HG03575 (cell line): ENCODE data around the gene POLR3A.
"Not testable (repeated sequence)": the region's sequence is repeated elsewhere in the genome, so short reads cannot be mapped to it uniquely, and the experiment has no call there.

ENCODE experiments used
- ATAC-seq: cut with Tn5 transposase; IDR thresholded peaks from one replicate; pipeline ENCODE4 v1.9.1; 2021; ENCODE audit not compliant: unreplicated experiment, insufficient number of reproducible peaks, low FRiP score; ENCODE audit errors: extremely low read depth

POLR3A gene

DNA sequence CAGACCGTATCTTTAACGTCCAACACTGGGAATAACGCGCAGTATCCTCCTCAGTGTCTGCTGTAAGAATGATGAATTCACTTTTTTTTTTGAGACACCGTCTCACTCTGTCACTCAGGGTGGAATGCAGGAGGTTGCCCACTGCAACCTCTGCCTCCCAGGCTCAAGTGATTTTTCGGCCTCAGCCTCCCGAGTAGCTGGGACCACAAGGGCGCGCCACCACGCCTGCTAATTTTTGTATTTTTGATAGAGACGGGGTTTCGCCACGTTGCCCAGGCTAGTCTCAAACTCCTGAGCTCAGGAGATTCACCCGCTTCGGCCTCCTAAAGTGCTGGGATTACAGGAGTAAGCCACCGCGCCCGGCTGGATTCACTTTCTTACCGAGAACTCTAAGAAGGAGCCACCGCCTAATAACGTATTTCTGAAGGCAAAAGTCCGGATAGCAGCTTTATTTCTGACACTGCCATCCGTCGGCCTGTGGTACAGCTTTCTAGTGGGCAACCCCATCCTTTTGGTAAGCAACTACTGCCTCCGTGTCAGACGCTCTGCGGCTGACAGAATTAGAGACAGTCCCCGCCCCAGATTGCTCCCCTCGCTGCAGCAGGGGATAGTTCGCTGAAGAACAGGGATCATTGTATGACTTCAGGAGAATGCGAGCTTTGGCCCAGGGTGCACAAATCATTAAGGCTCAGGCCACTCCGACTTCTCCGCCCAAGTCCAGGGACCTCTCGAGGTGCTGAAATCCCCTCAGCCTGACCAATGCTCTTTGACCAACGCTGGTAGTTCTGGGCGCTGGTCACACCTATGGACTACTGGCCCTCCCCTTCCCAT, 662 bp downstream of the POLR3A start:
- ATAC-seq: no peak

DNA sequence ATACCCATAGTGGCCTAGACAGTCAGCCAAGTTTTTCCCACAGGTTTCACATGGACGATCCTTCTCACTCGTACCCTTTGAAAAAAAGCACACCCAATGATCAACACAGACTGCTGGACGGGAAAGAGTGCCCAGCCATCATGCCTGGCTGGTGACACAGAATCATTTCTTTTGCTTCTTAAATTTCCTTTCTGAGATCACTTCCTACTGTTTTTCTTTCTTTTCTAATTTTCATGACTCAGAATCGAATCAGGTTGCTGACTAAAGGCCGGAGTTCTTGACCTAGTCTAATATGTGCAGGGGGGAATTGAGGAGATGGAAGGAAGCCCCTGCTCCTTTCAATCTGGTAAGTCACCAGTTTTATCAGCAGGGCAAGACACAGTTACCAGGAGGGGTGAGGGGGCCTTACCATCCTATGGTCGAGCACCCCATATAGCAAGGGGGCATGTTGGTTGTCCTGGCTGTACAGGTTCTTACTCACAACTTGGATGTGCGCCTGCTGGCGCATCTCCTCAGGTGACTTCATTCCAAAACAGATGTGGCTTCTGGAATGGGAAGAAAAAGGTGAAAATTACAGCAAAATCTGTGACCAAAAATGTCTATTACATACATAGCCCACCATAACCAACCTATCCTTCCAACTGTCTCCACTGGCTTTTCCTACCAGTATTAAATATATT, 3.5 kb downstream of the POLR3A start:
- ATAC-seq: no peak

DNA sequence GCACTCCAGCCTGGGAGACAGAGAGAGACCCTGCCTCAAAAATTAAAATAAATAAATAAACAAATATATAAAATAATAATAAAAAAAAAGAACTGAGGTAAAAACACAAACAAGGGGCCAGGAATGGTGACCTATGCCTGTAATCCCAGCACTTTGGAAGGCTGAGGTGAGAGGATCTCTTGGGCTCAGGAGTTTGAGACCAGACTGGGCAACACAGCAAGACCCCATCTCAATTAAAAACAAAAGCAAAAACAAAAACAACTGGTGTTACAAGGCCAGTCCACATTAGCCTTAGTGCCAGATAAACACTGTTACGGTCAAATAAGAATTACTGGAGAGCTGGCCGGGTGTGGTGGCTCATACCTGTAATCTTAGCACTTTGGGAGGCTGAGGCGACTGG, 5.6 kb downstream of the POLR3A start:
- ATAC-seq: no peak

DNA sequence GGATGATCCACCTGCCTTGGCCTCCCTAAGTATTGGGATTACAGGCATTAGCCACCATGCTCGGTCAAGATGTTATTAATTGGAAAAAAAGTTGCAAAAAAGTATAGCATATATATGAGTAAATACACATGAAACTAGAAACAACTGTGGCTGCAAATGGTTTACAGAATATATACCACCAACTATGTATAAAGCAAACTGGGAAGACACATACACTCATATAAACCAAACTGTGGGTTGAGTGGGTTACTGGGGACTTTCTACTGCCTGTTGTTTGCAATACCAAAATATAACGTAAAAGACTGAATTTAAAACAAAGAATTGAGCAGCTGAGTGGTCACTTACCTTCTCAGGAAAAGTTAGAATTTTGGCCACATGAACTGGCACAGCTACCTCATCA, 8.1 kb downstream of the POLR3A start:
- no peak for ATAC-seq

DNA sequence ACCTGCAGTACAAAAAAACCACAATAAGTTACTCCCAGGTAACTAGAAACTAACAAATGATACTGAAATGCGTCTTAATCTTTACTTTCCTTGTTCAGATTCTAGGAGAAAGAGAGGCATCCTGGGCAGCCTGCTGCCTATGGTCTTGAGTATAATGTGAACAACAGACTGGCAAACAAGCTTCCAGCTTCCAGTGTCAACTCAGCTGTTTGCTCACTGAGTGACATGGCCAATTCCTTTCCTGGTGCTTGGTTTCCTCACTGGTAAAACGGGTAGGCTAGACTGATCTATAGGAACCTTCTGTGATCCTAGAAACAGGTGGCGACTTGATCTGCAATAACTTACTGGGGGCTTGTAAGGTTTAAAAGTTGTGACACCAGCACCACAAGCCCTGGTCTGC, 10.1 kb downstream of the POLR3A start:
- ATAC-seq: no peak

DNA sequence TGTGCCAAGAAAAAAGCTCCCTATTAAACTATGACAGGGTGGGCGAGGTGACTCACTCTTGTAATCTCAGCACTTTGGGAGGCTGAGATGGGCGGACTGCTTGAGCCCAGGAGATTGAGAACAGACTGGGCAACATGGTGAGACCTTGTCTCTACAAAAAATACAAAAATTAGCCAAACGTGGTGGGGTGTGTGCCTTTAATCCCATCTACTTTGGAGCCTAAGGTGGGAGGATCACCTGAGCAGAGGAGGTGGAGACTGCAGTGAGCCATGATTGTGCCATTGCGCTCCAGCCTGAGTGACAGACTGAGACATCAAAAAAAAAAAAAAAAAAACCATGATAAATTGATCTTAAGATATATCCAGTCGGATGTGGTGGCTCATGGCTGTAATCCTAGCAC, 11.5 kb downstream of the POLR3A start:
- ATAC-seq: no peak

DNA sequence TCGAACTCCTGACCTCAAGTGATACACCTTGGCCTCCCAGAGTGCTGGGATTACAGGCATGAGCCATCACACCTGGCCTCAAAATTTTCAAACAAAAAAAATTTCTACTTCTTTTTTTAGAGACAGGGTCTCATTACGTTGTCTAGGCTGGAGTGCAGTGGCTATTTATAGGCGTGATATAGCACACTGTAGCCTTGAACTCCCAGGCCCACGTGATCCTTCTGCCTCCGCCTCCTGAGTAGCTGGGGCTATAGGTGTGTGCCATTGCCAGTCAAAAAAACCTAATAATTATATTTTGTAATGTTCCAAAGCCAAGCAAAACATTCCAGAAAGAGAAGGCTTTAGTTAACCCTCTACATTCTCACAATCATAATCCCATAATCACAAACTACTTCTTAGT, 13.8 kb downstream of the POLR3A start:
- ATAC-seq: no peak

DNA sequence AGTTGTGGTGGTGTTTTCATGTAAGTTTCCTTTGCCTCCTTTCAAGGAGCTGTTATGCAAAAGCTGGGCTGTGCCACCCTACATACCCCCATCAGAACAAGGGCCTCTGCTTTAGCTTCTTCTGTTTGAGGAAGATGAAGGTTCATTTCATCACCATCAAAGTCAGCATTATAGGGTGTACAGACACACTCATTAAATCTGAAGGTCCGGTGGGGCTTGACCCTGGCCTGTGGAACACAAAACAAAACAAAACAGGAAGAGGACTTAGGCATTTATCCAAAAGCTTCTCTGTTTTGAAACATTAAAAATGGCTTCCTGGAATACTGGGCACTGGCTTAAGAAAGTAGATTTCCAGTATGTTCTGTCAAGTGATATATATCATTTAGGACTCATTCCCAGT, 15.8 kb downstream of the POLR3A start:
- no peak for ATAC-seq

DNA sequence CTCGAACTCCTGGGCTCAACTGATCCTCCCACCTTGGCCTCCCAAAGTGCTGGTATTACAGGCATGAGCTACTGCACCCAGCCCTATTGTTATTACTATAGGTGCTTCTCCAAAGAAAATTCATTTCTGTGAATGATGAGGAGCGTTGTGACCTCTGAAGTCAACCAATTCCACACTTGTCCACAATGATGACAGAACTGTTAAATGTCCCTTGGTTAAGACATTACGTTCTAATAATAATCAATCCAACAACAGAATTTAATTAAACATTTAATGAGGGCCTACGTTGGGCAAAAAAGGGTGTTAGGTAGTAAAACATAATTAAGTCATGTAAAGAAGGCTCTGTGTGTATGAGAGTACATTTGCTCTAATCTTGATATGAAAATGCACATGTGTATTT, 18.2 kb downstream of the POLR3A start:
- no peak for ATAC-seq

DNA sequence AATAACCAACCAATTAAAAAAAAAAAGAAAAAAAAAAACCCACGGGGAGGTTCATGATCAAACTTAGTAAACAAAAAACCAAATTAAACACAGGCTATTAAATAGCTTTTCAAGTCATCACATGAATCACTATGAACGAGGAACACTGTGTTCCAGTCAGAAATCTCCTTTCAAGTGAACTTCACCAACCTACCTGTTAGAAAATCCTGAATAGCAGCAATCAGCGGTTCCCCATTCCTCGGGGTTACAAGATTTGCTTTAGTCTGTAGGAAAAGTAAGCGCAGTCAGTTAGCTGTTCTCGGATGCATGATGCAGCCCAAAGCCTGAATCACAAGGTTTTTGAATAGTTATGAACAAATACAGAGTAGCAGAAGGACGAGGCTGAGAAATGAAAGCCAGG, 19.0 kb downstream of the POLR3A start:
- ATAC-seq: no peak

DNA sequence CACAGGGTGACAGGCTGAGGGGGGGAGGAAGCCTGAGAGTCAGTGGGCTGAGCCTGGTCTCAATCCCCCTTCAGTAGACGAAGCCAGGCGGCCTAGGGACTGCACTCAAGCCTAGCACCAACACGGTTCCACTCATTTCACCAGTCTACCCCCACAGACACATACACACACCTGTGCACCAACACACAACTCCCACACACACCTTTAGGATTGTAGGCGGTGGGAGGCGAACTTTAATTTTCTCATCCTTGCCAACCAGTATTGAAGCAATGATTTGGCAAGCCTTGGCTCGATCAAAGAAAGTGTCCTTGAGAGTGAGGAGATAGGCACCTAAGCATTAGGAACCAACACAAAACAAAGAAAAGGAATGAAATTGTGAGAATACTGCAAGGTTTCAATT, 19.7 kb downstream of the POLR3A start:
- ATAC-seq: no peak

DNA sequence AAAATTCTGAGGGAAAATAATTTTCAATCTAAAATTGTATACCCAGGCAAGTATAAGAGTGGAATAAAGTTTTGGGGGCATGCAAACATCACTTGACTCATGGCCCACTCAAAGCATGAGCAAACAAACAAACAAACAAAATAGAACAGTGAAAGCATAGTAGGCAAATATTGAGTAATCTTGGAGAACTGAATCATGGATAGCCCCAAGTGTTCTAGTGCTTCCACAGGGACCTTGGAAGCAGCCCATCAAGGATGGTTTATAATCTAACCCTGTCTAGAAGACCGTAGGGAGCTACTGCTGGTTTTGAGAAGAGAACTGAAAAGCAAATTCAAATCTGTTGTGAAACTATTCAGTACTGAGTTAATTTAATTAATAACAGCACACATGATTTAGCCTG, 22.1 kb downstream of the POLR3A start:
- ATAC-seq: no peak

DNA sequence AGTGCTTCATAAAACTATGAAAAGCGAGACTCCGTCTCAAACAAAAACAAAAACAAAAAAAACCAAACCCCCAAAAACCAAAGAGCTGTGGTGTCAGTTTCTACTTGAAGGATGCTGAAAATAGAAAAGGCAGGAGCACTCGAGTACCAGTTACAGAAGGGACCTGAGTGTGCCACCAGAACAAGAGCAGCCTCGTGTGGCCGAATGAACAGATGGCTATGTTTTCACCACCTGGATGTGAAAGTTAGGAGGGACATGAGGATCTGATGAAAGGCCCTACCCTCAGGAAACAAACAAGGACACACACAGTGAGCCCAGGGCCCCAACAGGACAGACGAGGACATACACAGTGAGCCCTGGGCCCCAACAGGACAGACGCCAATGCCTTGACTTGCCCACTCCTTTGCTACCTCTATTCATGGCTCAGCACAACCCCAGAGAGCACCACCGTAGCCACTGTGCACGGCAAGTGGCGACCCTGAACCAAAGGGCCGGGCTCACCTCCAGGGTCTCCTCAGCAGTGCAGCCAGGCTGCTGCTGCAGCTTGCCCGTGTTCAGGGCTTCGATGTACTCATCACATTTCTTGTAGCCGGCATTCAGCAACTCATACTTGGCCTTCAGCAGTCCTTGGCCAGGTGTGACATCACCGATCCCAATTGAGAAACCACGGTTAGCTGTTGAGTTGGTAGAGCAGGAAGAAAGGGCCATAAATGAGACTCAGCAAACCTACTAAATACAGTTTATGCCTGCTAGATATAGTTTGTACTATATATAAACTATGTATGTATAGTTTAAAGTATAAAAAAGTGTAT, 24.9 kb downstream of the POLR3A start:
- ATAC-seq: no peak

DNA sequence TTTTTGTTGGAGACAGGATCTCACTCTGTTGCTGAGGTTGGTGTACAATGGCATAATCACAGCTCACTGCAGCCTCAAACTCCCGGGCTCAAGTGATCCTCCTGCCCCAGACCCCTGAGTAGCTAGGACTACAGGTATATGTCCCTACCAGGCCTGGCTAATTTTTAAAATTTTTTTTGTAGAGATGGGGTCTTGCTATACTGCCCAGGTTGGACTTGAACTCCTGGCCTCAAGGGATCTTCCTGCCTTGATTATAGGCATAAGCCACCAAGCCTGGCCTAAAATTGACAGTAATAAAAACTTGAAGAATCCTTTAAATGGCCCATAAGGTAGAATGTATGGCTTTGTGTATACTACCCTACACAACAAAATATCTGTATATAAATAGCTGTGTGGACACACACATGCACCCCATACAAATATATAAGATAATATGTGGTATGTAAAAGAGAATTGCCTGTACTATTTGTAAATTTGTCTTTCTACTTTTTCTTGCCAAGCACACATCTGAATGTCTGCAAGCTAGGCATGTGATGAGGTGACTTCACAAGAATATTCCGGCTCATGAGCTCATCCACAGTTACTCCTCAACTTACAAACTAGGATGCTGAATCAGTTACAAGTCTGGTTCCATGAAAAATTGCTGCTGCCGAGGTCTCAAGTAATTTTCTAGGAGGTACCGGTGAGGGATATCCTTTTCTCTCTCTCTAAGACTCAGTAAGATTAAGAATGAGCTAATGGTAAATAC, 26.6 kb downstream of the POLR3A start:
- no peak for ATAC-seq

DNA sequence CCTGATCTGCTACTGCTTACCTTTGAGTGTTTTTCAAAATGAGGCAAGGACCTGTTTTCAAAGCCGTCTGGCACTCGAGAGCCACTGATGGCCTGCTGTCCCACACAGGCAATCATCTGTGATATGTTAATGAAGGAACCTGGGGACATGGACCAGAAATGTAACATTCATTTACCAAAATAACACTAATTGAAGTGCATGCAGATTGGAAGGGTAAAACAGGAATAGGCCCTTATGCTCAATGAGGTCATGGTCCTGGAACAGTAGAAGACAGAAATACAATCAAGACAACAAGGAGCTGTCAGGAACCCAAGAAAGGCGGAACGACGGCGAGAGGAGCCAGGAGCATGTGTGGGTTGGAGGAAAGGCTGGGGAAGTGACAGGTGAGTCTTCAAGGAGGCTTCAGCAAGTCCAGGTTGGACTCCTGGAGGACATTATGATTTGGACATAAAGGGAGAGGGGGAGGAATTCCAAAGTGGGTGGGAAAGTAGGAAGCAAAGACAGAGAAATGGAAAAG, 28.3 kb downstream of the POLR3A start:
- no peak for ATAC-seq

DNA sequence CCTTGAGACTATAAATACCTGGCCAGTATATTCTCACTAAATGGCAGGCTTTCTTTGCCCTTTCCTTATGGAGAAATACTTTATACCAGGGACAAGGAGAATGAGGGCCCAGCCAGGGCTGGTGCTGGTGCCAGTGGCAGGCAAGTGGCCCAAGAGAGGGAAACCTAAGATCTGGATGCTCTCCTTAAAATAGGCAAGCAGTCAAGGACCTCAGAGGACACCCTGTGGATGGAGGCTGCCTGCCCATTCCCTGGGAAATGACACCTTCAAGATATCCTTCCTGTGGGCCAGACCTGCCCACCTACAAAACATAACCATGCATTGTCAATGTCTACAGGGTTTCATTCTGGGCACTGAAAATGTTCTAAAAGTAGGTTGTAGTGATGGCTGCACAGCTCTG, 29.1 kb downstream of the POLR3A start:
- ATAC-seq: no peak

DNA sequence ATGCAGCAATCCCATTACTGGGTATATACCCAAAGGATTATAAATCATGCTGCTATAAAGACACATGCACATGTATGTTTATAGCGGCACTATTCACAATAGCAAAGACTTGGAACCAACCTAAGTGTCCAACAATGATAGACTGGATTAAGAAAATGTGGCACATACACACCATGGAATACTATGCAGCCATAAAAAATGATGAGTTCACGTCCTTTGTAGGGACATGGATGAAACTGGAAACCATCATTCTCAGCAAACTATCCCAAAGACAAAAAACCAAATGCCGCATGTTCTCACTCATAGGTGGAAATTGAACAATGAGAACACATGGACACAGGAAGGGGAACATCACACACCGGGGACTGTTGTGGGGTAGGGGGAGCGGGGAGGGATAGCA, 30.5 kb downstream of the POLR3A start:
- not testable (repeated sequence) for ATAC-seq

DNA sequence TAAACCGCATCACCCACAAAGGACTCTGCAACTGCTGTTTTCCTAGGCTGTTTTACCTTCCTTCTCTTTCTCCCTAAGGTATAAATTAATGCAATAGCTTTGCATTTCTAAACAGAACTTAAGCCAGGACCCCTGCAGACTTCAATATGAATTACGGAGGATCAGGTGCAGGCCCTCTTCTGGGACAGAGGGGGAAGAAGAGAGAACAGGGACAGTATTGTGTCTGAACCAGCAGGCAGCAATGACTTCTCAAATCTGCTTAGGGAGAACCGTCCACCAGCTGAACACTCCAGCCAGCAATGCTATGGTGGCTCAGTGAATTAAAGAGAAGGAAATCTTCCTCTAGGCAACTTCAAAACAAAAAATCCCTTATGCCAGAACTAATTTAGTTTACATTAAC, 35.7 kb downstream of the POLR3A start:
- no peak for ATAC-seq

DNA sequence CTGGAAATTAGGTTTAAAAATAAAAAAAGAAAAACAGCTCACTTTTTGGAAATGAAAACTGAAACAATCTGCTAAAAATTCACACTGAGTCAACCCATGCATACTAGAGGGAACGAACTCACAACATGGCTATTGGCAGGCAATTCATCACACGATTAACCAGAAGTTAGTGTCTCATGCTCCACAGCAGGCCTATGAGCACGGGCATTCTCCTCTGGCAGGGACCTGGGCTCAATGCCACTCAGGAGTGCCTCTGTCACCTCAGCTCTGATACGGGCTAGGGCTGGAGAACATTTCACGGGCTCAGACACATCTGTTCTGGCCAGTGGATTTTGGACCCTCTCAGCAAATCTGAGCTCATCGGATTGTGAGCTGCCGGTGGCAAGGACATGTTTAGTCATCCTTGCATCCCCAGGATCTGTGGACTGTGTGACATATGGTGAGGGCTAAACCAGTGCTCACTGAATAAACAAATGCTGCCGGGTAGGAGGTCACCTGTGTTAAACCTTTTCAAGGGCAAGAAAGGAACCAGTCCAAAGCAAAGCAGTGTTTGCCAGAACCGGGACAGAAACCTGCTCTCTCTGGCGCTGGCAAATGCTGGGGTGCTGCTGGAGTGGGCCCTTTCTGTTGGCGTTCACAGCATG, 40.1 kb downstream of the POLR3A start:
- no peak for ATAC-seq
